H1 (cell line): ENCODE data around the gene UBE2H. TPM values are rescaled to one million over a fixed set of nuclear protein-coding genes. Genes with fewer than 3 reads are reported as not detected.

ENCODE experiments used
- CTCF ChIA-PET: fragments of 300-600 bp; sonication (Branson Sonifier 250); formaldehyde crosslinking; loops from one replicate; lab custom pipeline; 2021; ENCODE audit not compliant: partially characterized antibody; lab: Charles Lee
- POLR2A ChIA-PET: fragments of 300-600 bp; sonication (Branson Sonifier 250); formaldehyde crosslinking; loops from one replicate; lab custom pipeline; 2021; ENCODE audit warnings: inconsistent platforms; ENCODE audit not compliant: partially characterized antibody; lab: Charles Lee
- DNase-seq, 2 experiments: peaks; one replicate each; pipeline versions ENCODE4 v3.0.0 to v3.0.0-alpha.2; 2010 to 2022; ENCODE audit warnings: low spot score in 2 of 2, low read depth in 1 of 2, mixed read lengths in 1 of 2
- FAIRE-seq: peaks from 2 replicates; lab custom pipeline; 2011; peaks lifted over from hg19 to GRCh38; lab: Jason Lieb, UNC
- H2AFZ ChIP-seq: 2 replicates; pipeline ENCODE4 v1.8.1; 2012; ENCODE audit warnings: low read length, inconsistent platforms
- H2AK5ac ChIP-seq: 2 replicates; pipeline ENCODE4 v1.6.1; 2013; ENCODE audit warnings: low read depth, low read length
- H2BK120ac ChIP-seq: replicated peaks from 2 replicates; pipeline ENCODE3; 2013; ENCODE audit warnings: low read depth, low read length, inconsistent platforms
- H2BK12ac ChIP-seq: 2 replicates; pipeline ENCODE4 v1.6.1; 2013; ENCODE audit warnings: low read depth, low read length
- H2BK15ac ChIP-seq: 2 replicates; pipeline ENCODE4 v1.6.1; 2013; ENCODE audit warnings: low read length
- H2BK20ac ChIP-seq: 2 replicates; pipeline ENCODE4 v1.6.1; 2013; ENCODE audit warnings: low read length
- H2BK5ac ChIP-seq: 2 replicates; pipeline ENCODE4 v1.6.1; 2013; ENCODE audit warnings: low read depth, low read length
- H3K14ac ChIP-seq: 2 replicates; pipeline ENCODE4 v1.6.1; 2013; ENCODE audit warnings: inconsistent platforms; ENCODE audit not compliant: insufficient read length
- H3K18ac ChIP-seq: 2 replicates; pipeline ENCODE4 v1.6.1; 2013; ENCODE audit warnings: low read length; ENCODE audit errors: extremely low read depth
- H3K23ac ChIP-seq: 2 replicates; pipeline ENCODE4 v1.6.1; 2013; ENCODE audit warnings: inconsistent platforms; ENCODE audit not compliant: insufficient read length
- H3K23me2 ChIP-seq: 2 replicates; pipeline ENCODE4 v1.6.1; 2013; ENCODE audit warnings: low read depth, low read length
- H3K27ac ChIP-seq: 2 replicates; pipeline ENCODE4 v1.6.1; 2011; ENCODE audit warnings: low read depth, low read length, inconsistent platforms
- H3K27me3 ChIP-seq, 4 experiments: replicated peaks in 1 of 4; 1 replicate in 1 of 4; 2 replicates in 3 of 4; pipeline versions ENCODE4 v1.6.1 to v1.8.1; 2011 to 2013; ENCODE audit warnings: low read length in 3 of 4, mild to moderate bottlenecking in 3 of 4, inconsistent platforms in 2 of 4, mixed read lengths in 2 of 4, moderate library complexity in 1 of 4; ENCODE audit not compliant: control insufficient read depth in 3 of 4, insufficient read depth in 3 of 4; ENCODE audit errors: extremely low read depth in 1 of 4
- H3K36me3 ChIP-seq, 4 experiments: 2 replicates each; pipeline versions ENCODE4 v1.6.1 to v1.8.1; 2011 to 2013; ENCODE audit warnings: mild to moderate bottlenecking in 4 of 4, low read length in 3 of 4, moderate library complexity in 2 of 4, control low read depth in 1 of 4, inconsistent platforms in 1 of 4; ENCODE audit not compliant: insufficient read depth in 4 of 4, control insufficient read depth in 2 of 4
- H3K4ac ChIP-seq: replicated peaks from 2 replicates; pipeline ENCODE3; 2013; ENCODE audit warnings: low read length, low read depth, mixed read lengths, inconsistent platforms; ENCODE audit not compliant: insufficient read length
- H3K4me1 ChIP-seq, 4 experiments: replicated peaks in 1 of 4; 1 replicate in 1 of 4; 2 replicates in 3 of 4; pipeline versions ENCODE4 v1.6.1 to v1.8.1; 2011 to 2013; ENCODE audit warnings: low read length in 3 of 4, inconsistent platforms in 2 of 4, mixed read lengths in 1 of 4; ENCODE audit not compliant: insufficient read depth in 4 of 4, control insufficient read depth in 3 of 4
- H3K4me2 ChIP-seq, 2 experiments: 2 replicates each; pipeline versions ENCODE4 v1.6.1 to v1.8.1; 2011 to 2013; ENCODE audit warnings: low read depth in 2 of 2, low read length in 2 of 2, control low read depth in 1 of 2, inconsistent platforms in 1 of 2, mild to moderate bottlenecking in 1 of 2; ENCODE audit not compliant: insufficient read depth in 1 of 2
- H3K4me3 ChIP-seq, 4 experiments: fragments of 200-600, 300-600 bp in 1 of 4; sonication (generic), shearing (Covaris generic), sonication (Bioruptor Twin) in 1 of 4; 2 replicates each; pipeline versions ENCODE4 v1.5.1 to v1.8.1; 2011 to 2016; ENCODE audit warnings: low read length in 4 of 4, low read depth in 3 of 4, control low read depth in 2 of 4, inconsistent platforms in 2 of 4, mild to moderate bottlenecking in 2 of 4, mixed read lengths in 1 of 4, moderate library complexity in 1 of 4; ENCODE audit not compliant: insufficient read depth in 2 of 4; ENCODE audit errors: extremely low read depth in 1 of 4
- H3K56ac ChIP-seq: replicated peaks from 2 replicates; pipeline ENCODE3; 2013; ENCODE audit warnings: low read depth, mild to moderate bottlenecking, mixed read lengths, low read length, inconsistent platforms; ENCODE audit not compliant: insufficient read length
- H3K79me1 ChIP-seq: 2 replicates; pipeline ENCODE4 v1.6.1; 2013; ENCODE audit warnings: low read depth, low read length, control low read depth
- H3K79me2 ChIP-seq, 2 experiments: 2 replicates each; pipeline versions ENCODE4 v1.6.1 to v1.8.1; 2012 to 2013; ENCODE audit warnings: low read length in 2 of 2, mild to moderate bottlenecking in 2 of 2, inconsistent platforms in 1 of 2; ENCODE audit not compliant: insufficient read depth in 2 of 2, control insufficient read depth in 1 of 2
- H3K9ac ChIP-seq, 4 experiments: replicated peaks in 1 of 4; 1 replicate in 1 of 4; 2 replicates in 3 of 4; pipeline versions ENCODE4 v1.6.1 to v1.8.1; 2011 to 2013; ENCODE audit warnings: low read depth in 3 of 4, low read length in 3 of 4, control low read depth in 2 of 4, mild to moderate bottlenecking in 2 of 4, moderate library complexity in 2 of 4, inconsistent platforms in 1 of 4; ENCODE audit errors: extremely low read depth in 1 of 4
- H3K9me3 ChIP-seq, 2 experiments: 2 replicates each; pipeline versions ENCODE4 v1.6.1 to v1.8.1; 2012 to 2013; ENCODE audit warnings: mild to moderate bottlenecking in 2 of 2, moderate library complexity in 2 of 2, control low read depth in 1 of 2, inconsistent platforms in 1 of 2, low read depth in 1 of 2, low read length in 1 of 2, mixed read lengths in 1 of 2; ENCODE audit not compliant: insufficient read depth in 2 of 2
- H4K20me1 ChIP-seq, 2 experiments: replicated peaks in 1 of 2; 2 replicates each; pipeline versions ENCODE3 to v1.8.1; 2011 to 2013; ENCODE audit warnings: inconsistent platforms in 2 of 2, low read length in 2 of 2, mild to moderate bottlenecking in 1 of 2; ENCODE audit not compliant: insufficient read depth in 2 of 2, control insufficient read depth in 1 of 2
- H4K5ac ChIP-seq: 2 replicates; pipeline ENCODE4 v1.6.1; 2013; ENCODE audit warnings: low read length, low read depth, mixed read lengths, inconsistent platforms; ENCODE audit not compliant: insufficient read length
- H4K8ac ChIP-seq: 2 replicates; pipeline ENCODE4 v1.8.0; 2013; ENCODE audit warnings: mild to moderate bottlenecking, moderate library complexity, low read length, inconsistent platforms; ENCODE audit not compliant: insufficient read depth; ENCODE audit errors: extremely low read depth
- H4K91ac ChIP-seq: replicated peaks from 2 replicates; pipeline ENCODE3; 2013; ENCODE audit warnings: low read length, mixed read lengths, inconsistent platforms; ENCODE audit not compliant: insufficient read length
- ASH2L ChIP-seq: fragments of 200-600, 300-600 bp; sonication (generic); IDR thresholded peaks from one replicate; pipeline ENCODE4 v1.7.1; 2017; ENCODE audit warnings: low read length
- NANOG ChIP-seq: IDR thresholded peaks from 2 replicates; pipeline ENCODE4 v1.6.1; 2011; ENCODE audit warnings: low read length, low read depth, mild to moderate bottlenecking, inconsistent platforms; ENCODE audit not compliant: insufficient read depth, poor library complexity, severe bottlenecking
- RAD21 ChIP-seq, 2 experiments: IDR thresholded peaks in 1 of 2; conservative IDR thresholded peaks in 1 of 2; 2 replicates each; pipeline ENCODE4 v1.6.1; 2011; ENCODE audit warnings: low read depth in 2 of 2, low read length in 2 of 2, improper control_type of control experiment in 1 of 2, inconsistent platforms in 1 of 2, mild to moderate bottlenecking in 1 of 2, moderate library complexity in 1 of 2
- RFX5 ChIP-seq: IDR thresholded peaks from 2 replicates; pipeline ENCODE4 v1.6.1; 2011; ENCODE audit warnings: low read depth, low read length, improper control_type of control experiment, borderline replicate concordance
- SP1 ChIP-seq: IDR thresholded peaks from 2 replicates; pipeline ENCODE4 v1.6.1; 2011; ENCODE audit warnings: low read depth, low read length
- SRF ChIP-seq: IDR thresholded peaks from 2 replicates; pipeline ENCODE4 v1.6.1; 2011; ENCODE audit warnings: mild to moderate bottlenecking, low read depth, low read length, moderate library complexity
- TAF1 ChIP-seq: IDR thresholded peaks from 2 replicates; pipeline ENCODE4 v1.6.1; 2011; ENCODE audit warnings: mild to moderate bottlenecking, low read depth, low read length
- TAF7 ChIP-seq: optimal IDR thresholded peaks from 2 replicates; pipeline ENCODE3; 2011; ENCODE audit warnings: low read depth, mild to moderate bottlenecking, inconsistent platforms, low read length, moderate library complexity, borderline replicate concordance
- WGBS, 2 experiments: shearing (Covaris generic) in 1 of 2; methylation state at CpG; one replicate each; pipeline versions ENCODE4 v1.1.6 to v1.1.7; 2013 to 2015; ENCODE audit warnings: low lambda C conversion rate in 2 of 2, mixed read lengths in 2 of 2, inconsistent platforms in 1 of 2, low coverage in 1 of 2, missing lambda C conversion rate in 1 of 2; ENCODE audit not compliant: insufficient replicate concordance in 2 of 2, insufficient coverage in 1 of 2, insufficient read length in 1 of 2; ENCODE audit errors: extremely low coverage in 1 of 2, missing lambda C conversion rate in 1 of 2; 5-methylcytosine and 5-hydroxymethylcytosine counted together
- polyA plus RNA-seq, 7 experiments: library from polyadenylated mRNA; depleted of rRNA in 3 of 7; stranded (reverse) in 5 of 7; unstranded in 2 of 7; fragments of >200 nt in 5 of 7; fragments of 200-250 nt in 2 of 7; gene quantifications; 1 replicate in 5 of 7; 2 replicates in 1 of 7; 4 replicates in 1 of 7; pipeline versions ENCODE4 v1.2.1 to v1.2.3, GENCODE V29; 2011 to 2013; ENCODE audit warnings: missing spikeins in 2 of 7, mixed read lengths in 2 of 7
- total RNA-seq: library from RNA; stranded (reverse); fragmentation: NEBNext Ultra II Directional; extraction: Animal tissue kit (Norgen Biotek cat#: 25700); gene quantifications from 2 replicates; pipeline ENCODE4 v1.2.1, GENCODE V29; 2021
- TF ChIP-seq, protein P1 (sequence below), 3 experiments: IDR thresholded peaks; 1 replicate in 2 of 3; 2 replicates in 1 of 3; pipeline versions ENCODE4 v1.5.1 to v1.6.1; 2011; ENCODE audit warnings: low read length in 3 of 3, mild to moderate bottlenecking in 3 of 3, inconsistent platforms in 2 of 3, low read depth in 1 of 3, moderate library complexity in 1 of 3; ENCODE audit not compliant: insufficient read depth in 1 of 3; ENCODE audit errors: control extremely low read depth in 1 of 3

UBE2H gene
- total and polyA plus RNA-seq, 2 of the 8 experiments (the other 6 are each of a cell fraction or from before 2014, with no cell fraction given) = 30.6 to 62.2 TPM

- no peak overlapping the region for H2AFZ ChIP-seq
- H3K14ac ChIP-seq = no peak overlapping the region
- 1% methylated on average over 10 of the region's 10 CpGs; no CpG with 5 or more reads in 1 of the 2 experiments for WGBS, 2 experiments
- peak overlapping the region; percentile 63 for H2BK120ac ChIP-seq
- H3K9me3 ChIP-seq = no peaks in the 10 kb centered on the region
- H3K23ac ChIP-seq = no peak overlapping the region
- ChIA-PET POLR2A (interaction anchor here (0.7 to 1.7 kb wide), 12 partner anchors 10 to 124 kb away, joined by 3 to 5 read pairs (median 3); no protein-coding TSS in a partner anchor), CTCF (interaction anchor here (0.6 to 3.0 kb wide), 5 partner anchors 11 to 123 kb away, joined by 3 to 12 read pairs (median 4); no protein-coding TSS in a partner anchor)
- H3K27me3 ChIP-seq = no peaks in the 10 kb centered on the region
- peak; percentile 24 for FAIRE-seq
- peak overlapping the region; percentile 94 for H2BK12ac ChIP-seq
- peak overlapping the region; percentile 99 for H2BK5ac ChIP-seq
- peaks cover 30 to 83% of the 10 kb centered on the region in 2 experiments for H3K79me2 ChIP-seq
- H3K4me2 ChIP-seq = peak overlapping the region; percentile 93 to 96
- no peak overlapping the region for H2BK15ac ChIP-seq
- H3K18ac ChIP-seq = peak overlapping the region; percentile 66; the same call in 1 of the 2 replicates
- no peak overlapping the region for H4K8ac ChIP-seq
- H3K23me2 ChIP-seq = peaks cover 16% of the 10 kb centered on the region
- peaks cover 7% of the 10 kb centered on the region for H3K79me1 ChIP-seq
- peak overlapping the region; percentile 70 to 94 (median 83); a peak in 7 of 8 replicates for H3K4me3 ChIP-seq
- no peak overlapping the region for H3K4ac ChIP-seq
- H3K36me3 ChIP-seq = peaks cover 0 to 2% (median 0%) of the 10 kb centered on the region in 4 experiments; a peak in 1 of 8 replicates
- peak overlapping the region; percentile 4 for H4K91ac ChIP-seq
- H3K27ac ChIP-seq = peak overlapping the region; percentile 93
- peak overlapping the region; percentile 23; the same call in 1 of the 2 replicates for H2BK20ac ChIP-seq
- peak; percentile 79 to 80 for DNase-seq
- H2AK5ac ChIP-seq = no peak overlapping the region; the same call in 1 of the 2 replicates
- H4K5ac ChIP-seq = peak overlapping the region; percentile 2
- peak overlapping the region; percentile 35 for H3K56ac ChIP-seq
- H3K9ac ChIP-seq = peak overlapping the region in 3 of 4 experiments; percentile 72 to 94 (median 75); a peak in 6 of 7 replicates
- H3K4me1 ChIP-seq = peaks cover 0 to 7% (median 4%) of the 10 kb centered on the region in 4 experiments; a peak in 4 of 7 replicates
- H4K20me1 ChIP-seq = peaks cover 4 to 5% of the 10 kb centered on the region in 2 experiments
- peak; percentile 63; the same call in 1 of the 2 replicates for TF ChIP-seq SP1
- TF ChIP-seq ASH2L = peak; percentile 71
- TF ChIP-seq TAF7 = peak; percentile 71
- TF ChIP-seq TAF1 = peak; percentile 66
- peak; percentile 75 for TF ChIP-seq NANOG
- peak; percentile 90 for TF ChIP-seq RFX5
- TF ChIP-seq RAD21 (IDR thresholded peaks at IDR 0.05 in 1 of 2, conservative IDR thresholded peaks at IDR 0.05 in 1 of 2; ENCODE audit: low read depth in 2 of 2, low read length in 2 of 2) = peak; percentile 0 to 1; a peak in 1 of 4 replicates
- TF ChIP-seq SRF = no peak
- TF ChIP-seq, protein P1, sequence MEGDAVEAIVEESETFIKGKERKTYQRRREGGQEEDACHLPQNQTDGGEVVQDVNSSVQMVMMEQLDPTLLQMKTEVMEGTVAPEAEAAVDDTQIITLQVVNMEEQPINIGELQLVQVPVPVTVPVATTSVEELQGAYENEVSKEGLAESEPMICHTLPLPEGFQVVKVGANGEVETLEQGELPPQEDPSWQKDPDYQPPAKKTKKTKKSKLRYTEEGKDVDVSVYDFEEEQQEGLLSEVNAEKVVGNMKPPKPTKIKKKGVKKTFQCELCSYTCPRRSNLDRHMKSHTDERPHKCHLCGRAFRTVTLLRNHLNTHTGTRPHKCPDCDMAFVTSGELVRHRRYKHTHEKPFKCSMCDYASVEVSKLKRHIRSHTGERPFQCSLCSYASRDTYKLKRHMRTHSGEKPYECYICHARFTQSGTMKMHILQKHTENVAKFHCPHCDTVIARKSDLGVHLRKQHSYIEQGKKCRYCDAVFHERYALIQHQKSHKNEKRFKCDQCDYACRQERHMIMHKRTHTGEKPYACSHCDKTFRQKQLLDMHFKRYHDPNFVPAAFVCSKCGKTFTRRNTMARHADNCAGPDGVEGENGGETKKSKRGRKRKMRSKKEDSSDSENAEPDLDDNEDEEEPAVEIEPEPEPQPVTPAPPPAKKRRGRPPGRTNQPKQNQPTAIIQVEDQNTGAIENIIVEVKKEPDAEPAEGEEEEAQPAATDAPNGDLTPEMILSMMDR (IDR thresholded peaks at IDR 0.05; ENCODE audit: control extremely low read depth in 1 of 3, insufficient read depth in 1 of 3, low read depth in 1 of 3, low read length in 3 of 3) = peak in 1 of 3 experiments; percentile 5; a peak in 1 of 4 replicates
These were observed 3.9 kb downstream of the UBE2H start for GRCh38 chr7:129948877-129949291.
